ENCODE measurements around the gene GLYATL1B.
"Not testable (repeated sequence)": the region's sequence is repeated elsewhere in the genome, so short reads cannot be mapped to it uniquely, and the experiment has no call there.

Gene GLYATL1B

DNA sequence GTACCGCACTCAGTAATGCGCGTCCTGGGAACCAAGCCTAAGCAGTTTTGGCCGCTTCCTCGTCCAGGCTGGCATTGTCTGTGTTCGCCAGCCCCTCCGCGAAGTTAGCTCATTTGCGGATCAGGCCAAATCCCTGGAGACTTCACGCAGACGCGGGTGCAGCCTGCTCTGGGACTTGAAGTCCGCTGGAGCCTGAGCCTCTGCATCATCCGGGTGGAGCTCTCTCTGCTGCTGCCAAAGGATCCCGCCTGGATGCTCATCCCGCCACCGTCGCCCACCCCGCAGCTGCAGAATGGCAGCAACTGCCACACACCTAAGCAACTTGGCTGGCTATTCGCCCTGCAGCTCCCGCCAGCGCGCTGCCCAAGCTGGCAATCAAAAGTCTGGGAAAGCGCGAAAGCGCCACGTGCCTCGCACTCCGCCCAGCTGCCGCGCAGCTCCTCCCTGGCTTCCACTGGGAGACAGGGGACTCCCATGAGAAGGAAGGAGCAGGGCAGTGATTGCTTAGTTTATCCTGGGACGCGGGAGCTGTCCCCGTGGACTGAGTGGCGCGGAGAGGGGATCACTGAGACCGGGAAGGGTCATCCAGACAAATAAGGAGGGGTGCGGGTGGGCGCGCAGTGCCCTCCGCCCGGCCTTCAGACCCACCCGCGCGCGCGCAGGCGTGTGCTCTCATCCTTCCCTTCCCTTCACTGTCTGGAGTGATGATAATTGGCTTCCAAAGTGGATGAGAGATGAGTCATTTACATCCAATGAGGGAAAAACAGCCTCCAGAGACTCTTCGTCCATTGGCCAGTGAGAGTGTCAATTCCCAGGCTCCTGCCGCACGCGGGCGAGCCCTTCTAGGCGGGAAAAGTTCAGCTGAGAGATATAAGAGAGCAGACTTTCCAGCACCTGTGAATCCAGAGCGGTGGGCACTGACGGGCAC lies 23.2 kb upstream of the GLYATL1B start:
- peaks cover 0 to 25% of the 10 kb centered on the region in 2 donors for H3K27me3 ChIP-seq
- peaks cover 0 to 4% (median 0%) of the 10 kb centered on the region in 3 donors for H3K9me3 ChIP-seq
- H3K27ac ChIP-seq: no peak overlapping the region
- H3K36me3 ChIP-seq: no peaks in the 10 kb centered on the region
- no peak for DNase-seq
- intact Hi-C loops (cut with DNase I; ENCODE audit: low total_unique reads): no loop called here
- TF ChIP-seq, protein P1, sequence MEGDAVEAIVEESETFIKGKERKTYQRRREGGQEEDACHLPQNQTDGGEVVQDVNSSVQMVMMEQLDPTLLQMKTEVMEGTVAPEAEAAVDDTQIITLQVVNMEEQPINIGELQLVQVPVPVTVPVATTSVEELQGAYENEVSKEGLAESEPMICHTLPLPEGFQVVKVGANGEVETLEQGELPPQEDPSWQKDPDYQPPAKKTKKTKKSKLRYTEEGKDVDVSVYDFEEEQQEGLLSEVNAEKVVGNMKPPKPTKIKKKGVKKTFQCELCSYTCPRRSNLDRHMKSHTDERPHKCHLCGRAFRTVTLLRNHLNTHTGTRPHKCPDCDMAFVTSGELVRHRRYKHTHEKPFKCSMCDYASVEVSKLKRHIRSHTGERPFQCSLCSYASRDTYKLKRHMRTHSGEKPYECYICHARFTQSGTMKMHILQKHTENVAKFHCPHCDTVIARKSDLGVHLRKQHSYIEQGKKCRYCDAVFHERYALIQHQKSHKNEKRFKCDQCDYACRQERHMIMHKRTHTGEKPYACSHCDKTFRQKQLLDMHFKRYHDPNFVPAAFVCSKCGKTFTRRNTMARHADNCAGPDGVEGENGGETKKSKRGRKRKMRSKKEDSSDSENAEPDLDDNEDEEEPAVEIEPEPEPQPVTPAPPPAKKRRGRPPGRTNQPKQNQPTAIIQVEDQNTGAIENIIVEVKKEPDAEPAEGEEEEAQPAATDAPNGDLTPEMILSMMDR (IDR thresholded peaks at IDR 0.05): no peak
- peaks cover 0 to 13% (median 4%) of the 10 kb centered on the region in 4 donors for H3K4me1 ChIP-seq
- H3K4me3 ChIP-seq: no peak overlapping the region

DNA sequence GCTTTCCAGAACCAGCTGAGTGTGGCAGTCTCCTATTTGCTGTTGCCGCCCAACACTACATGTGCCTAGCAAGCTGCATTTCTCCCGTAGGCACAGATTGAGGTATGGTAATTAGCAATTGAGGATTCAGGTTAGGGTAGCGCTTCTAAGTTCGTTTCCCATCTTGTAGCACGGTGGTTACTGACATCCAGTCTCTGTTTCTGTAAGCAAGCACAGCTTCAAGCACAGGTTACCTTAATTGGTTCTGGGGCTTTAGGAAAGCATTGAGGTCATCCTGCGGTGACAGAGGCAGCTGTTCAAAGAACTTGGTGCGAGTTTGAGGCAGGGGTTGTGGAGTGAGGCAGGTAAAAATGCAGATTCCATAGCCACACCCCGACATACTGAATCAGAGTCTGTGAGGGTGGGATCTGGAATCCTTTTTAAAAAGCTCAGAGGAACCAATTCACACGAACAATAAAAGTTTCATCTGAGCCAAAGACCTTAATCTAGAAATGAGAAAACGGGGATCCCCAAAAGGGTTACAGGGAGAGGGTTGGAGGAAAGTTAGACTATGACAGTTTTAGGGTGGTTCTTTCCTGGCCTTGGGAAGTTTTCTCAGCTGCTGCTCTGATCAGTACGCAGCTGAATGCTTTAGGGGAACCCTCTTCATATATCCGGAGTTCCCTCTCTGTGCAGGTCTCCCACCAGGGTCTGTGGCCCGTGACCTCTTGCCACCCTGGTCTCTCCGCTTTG lies 21.9 kb upstream of the GLYATL1B start:
- H3K9me3 ChIP-seq; H3K36me3 ChIP-seq; DNase-seq; H3K27ac ChIP-seq; H3K4me1 ChIP-seq; intact Hi-C loops (cut with DNase I; ENCODE audit: low total_unique reads); H3K4me3 ChIP-seq: not testable (repeated sequence)
- peaks cover 0 to 18% of the 10 kb centered on the region in 2 donors for H3K27me3 ChIP-seq

GRCh38 chr11:59069087-59069486 lies 17.0 kb upstream of the GLYATL1B start:
- Histone ChIP-seq H3K27ac (no peak overlapping the region), H3K27me3 (peaks cover 0 to 5% of the 10 kb centered on the region in 2 donors), H3K4me1 (no peaks in the 10 kb centered on the region), H3K4me3 (no peak overlapping the region), H3K9me3 (no peaks in the 10 kb centered on the region), H3K36me3 (no peaks in the 10 kb centered on the region)
- intact Hi-C loops (cut with DNase I; ENCODE audit: low total_unique reads): no loop called here
- TF ChIP-seq, protein P1 (IDR thresholded peaks at IDR 0.05): no peak
- no peak for DNase-seq

- DNase-seq: no peak
- no peaks in the 10 kb centered on the region for H3K36me3 ChIP-seq
- no peaks in the 10 kb centered on the region for H3K4me1 ChIP-seq
- H3K27me3 ChIP-seq: peaks cover 0 to 16% of the 10 kb centered on the region in 2 donors
- H3K27ac ChIP-seq: no peak overlapping the region
- TF ChIP-seq, protein P1 (IDR thresholded peaks at IDR 0.05): no peak
- no peaks in the 10 kb centered on the region for H3K9me3 ChIP-seq
- intact Hi-C loops (cut with DNase I; ENCODE audit: low total_unique reads): no loop called here
- H3K4me3 ChIP-seq: no peak overlapping the region
Measured at GRCh38 chr11:59076876-59077571, 9.1 kb upstream of the GLYATL1B start.

- intact Hi-C loops (cut with DNase I; ENCODE audit: low total_unique reads): no loop called here
- Histone ChIP-seq H3K36me3 (no peaks in the 10 kb centered on the region), H3K27me3 (peaks cover 0 to 16% of the 10 kb centered on the region in 2 donors), H3K27ac (no peak overlapping the region), H3K9me3 (no peaks in the 10 kb centered on the region), H3K4me3 (no peak overlapping the region), H3K4me1 (no peaks in the 10 kb centered on the region)
- no peak for DNase-seq
- TF ChIP-seq, protein P1 (IDR thresholded peaks at IDR 0.05): no peak
Measured at GRCh38 chr11:59078435-59078834, 7.7 kb upstream of the GLYATL1B start.
